HG03108 (cell line): ENCODE data around the gene NR5A2.

Experiments used
- ATAC-seq: cut with Tn5 transposase; IDR thresholded peaks from one replicate; pipeline ENCODE4 v1.9.1; 2021; ENCODE audit warnings: moderate library complexity; ENCODE audit not compliant: unreplicated experiment

NR5A2 gene

DNA sequence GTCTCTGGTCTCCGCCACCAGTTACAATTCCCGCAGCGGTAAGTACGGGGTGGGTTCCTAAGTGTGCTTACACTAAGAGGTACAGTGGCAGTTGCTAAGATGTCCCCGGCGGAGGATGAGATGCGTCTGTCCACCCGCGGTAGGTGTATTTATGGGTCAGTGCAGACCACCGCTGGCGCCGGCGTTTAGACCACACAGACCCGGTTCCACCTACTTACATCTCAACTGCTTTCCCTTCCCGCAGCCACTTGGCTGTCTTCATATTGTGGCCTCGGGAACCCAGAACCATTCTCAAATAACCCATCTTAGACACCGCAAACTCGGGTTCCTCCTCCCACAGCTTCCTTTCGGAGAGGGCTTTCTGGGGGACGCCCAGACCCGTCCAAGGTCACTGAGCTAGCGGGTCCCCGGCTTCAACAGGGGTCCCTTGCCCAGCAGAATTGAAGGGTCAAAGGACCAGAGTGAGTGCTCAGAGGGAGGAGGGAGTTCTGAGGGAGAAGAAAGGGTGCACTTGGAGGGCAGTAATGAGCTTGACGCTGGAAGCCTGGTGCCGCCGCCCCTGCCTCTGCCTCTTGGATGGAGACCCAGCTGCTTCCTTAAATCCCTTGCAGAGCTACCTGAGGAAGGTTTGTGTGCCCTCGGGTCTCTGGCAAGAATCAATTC is 8.6 kb downstream of the NR5A2 start:
- ATAC-seq: no peak

DNA sequence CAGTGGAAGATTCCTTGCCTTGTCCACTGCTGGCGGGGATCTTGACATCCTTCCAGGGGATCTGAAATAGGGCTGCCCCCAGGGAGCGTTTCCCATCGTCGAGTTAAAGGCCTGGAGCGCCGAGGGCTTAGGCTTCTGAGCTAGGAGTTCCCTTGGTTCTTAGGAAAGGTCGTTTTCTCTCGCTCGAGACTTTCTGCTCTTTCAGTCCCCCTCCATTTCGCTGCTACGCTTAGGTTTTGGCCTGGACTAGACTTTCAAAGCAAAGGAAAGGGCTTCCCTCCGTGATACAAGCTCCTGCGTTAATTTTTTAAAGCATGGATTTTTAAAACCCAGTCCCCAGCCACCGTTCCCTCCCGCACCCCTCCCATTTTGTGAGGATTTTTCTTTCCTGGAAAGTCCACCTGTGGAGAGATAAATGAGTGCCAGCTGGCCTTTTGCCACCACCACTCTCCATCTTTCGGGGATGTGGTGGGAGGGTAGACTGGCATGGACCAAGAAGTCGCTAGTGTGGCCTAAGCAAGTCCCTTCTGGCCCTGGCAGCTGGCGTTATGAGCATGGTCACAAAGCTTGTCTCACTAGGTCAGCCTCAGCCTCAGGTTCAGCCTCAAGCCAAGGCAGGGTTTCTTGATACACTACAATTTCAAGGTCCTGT is 9.2 kb downstream of the NR5A2 start:
- ATAC-seq: no peak

DNA sequence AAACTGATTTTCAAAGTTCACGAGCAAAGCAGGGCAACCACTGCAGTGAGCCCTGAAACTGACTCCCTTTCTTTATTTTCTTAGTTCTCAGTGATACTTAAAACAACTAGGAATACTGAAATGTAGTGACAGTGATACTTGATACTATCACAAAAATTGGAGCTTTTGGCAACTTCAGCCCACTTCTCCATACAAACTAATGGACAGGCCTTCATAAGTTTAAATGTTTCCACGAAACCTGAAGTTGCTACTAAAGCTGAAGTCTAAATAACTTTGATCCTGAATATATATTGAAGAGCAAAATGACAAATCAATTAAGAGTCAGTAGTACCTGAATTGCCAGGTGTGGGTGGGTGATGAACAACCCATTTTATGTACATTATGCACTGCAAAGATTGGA is 10.0 kb downstream of the NR5A2 start:
- ATAC-seq: no peak

DNA sequence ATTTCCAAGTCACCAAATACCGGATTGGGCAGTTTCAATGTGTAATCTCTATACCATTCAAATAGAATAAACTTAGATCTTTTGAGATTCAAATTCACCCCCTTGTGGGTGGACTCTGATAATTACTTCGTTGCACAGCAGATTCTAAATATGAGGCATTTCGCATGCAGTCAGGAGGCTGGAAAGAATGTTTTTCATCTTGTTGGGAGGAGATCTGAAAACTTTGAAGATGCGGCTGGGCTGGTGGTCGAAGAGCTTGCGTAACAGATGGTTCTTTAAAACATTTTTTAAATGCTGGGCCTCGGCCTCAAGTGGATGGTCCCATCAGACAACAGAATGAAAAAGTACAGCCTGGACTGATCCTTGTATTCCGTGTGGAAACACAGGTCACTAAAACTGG is 10.4 kb downstream of the NR5A2 start:
- ATAC-seq: no peak

DNA sequence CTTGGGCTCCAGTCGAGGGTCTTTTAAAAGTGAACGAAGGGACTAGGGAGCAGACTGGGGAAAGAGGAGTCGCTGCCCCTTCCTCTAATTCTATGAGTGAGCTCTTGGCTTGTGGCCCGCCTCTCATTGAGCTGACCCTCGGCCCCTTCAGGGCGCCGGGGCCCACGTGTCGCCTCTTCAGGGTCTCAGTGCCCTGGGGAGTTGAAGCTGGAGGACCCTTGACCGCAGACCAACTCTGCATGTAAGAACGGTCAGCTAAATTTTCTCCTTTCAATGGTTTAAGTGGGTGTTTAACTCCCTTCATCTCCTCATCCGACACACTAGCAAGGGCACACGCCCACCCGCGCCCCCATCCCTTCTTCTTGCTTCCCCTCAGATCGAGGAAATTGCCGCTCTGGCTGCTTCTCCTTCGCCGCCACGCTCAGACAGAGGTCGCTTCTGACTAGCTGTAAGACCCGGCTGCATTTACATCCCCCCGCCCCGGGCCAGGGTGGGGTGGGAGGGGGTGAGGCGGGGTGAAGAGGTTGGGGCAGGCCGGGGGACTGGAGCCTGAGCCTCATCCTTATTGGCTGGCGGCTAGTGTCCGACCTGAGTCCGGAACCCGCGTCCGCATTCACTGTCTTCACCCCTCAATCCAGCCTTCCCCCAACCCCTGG is 10.9 kb downstream of the NR5A2 start:
- no peak for ATAC-seq

DNA sequence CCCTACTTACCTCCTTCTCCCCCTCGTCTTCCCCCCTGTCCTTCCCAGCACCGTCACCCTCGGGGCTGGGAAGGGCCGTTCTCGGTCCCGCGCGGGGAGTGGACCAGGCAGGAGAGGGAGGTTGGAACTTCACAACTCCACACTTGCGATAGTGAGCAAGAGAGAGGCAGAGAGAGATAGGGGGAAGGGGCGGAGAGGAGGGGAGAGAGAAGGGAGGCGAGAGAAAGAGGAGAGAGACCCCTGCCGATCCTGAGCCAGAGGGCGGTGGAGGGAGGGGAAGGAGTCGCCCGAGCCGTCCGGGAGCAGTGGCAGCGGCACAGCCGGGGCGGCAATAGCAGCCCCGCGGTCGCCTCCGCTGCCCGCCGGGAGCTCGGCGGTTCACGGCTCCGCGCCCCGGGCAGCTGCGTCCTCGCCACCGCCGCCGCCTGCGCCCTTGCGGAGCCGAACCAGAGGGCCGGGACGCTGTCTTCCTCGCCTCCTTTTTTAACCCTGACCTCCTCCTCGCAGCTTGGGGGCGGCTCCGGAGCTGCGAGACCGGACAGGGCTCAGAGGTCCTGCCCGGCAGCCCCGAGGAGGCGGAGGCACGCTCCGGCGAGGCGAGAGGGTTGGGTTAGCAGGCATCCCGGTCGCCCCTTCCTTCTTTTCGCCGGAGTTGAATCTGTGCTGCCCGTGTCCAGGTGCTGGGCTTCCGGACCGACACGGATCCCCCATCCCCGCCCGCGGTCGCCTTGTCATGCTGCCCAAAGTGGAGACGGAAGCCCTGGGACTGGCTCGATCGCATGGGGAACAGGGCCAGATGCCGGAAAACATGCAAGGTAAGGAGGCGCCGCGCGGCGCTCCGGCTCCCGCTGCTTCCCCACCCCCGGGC is 11.7 kb downstream of the NR5A2 start:
- ATAC-seq: no peak

DNA sequence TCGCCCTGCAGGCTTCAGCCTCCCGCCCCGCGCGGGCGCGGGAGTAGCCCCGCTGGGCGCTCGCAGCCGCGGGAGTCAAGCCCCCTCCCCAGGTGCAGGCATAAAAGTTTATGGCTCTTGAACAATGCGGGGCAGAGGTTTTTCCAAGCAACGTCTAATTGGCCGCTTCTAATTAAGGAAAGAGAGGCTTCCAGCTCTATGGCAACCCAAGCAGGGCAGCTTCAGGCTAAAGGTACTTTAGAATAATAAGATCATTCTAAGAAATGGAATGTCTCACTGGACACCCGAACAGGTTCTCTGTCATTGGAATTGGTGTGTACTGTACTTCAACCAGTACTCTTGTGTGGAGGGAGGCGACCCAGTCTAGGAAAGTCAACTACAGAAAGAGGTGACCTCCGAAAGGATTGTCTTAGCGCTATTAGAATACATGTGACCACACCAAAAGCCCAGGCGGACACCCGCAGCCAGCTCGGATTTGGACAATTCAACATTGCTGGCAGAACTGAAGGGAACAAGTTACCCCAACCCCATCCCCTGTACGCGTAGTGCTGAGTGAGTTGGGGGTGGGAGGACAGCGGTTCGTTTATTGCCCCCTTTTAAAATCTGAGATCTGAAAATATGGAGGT is 12.5 kb downstream of the NR5A2 start:
- ATAC-seq: no peak

DNA sequence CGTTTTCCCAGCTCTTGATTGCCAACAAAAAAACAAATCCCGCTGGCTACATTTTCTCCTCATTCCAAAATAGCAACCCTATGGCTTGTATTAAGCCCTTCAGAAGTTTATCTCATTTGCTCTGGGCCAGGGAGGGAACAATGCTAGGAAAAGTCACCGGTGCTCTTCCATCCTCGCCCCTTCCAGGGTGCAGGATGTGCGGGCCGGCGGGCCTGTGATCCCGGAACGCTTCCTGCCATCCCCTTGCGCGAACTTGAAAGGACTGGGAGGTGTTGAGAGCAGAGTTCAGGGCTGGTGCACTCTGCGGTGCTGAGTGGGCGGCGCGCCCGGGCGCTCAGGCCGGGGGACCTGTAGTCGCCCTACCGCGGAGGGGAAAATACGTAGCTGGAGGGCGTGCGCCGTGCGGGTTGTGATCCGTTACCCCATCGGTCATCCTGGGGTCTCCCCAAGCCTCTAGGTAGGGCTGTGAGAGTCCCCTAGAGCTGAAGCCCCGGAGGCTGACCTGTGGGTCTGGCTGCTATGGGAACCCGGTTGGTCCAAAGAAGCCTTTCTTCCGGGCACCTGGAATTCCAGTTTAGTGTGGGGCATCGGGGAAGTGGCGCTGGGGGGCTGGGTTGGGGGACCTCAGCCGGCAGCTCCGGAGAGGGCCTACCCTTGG is 13.1 kb downstream of the NR5A2 start:
- no peak for ATAC-seq

DNA sequence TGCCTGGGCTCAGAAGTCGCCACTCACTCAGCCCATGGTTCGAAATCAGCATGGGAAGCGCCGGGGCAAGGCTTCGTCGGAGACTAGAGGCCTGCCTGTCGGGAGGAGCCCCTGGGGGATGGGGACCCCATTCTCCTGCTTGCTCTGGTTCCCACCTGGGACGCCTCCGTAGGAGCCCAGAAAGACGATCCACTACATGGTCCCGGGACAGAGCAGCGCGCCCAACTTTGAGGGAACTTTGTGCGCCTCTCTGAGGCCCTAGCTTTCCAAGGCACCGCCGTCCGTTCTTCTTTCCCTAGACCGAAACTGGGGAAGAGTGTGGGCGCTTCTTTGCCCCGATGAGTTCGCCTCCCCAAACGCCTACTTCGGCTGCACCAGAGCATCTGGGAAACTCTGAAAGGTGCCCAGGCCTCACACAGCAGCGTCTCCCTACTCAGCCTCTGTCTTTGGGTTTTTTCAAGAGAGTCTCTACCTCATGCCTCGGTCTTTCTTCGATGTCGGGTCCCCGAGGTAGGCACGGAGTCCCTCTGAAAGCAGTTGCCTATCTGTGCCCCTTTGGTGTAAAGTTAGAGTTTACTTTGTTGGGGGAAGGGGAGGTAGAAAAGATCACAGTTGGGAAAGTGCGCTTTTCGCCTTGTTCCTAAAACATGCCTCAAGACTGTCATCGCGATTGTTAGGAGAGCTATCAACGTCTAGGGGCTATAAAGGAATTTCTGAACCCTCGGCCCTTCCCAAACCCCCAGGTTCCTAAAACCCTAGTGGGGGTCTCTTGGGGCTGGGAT is 14.0 kb downstream of the NR5A2 start:
- ATAC-seq: no peak

DNA sequence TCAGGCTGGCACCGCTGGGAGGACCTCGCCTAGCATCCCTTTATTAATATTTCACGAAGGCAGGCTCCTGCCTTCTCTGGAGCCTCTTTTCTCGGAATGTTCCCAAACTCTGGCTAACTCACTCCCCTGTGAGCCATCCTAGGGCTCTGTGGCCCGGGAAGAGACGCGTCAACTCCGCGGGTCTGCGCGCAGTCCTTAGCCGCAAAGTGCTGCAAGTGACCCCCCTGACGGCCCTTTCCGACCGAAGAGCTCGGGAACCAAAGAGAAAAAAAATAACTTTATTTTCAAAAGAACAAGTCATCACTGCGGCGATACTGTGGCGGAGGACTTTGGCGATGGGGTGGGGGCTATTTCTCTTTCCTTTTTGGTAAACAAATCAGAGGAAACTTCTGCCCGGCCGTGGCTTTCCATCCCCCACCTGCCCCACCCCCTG is 14.6 kb downstream of the NR5A2 start:
- ATAC-seq: no peak

DNA sequence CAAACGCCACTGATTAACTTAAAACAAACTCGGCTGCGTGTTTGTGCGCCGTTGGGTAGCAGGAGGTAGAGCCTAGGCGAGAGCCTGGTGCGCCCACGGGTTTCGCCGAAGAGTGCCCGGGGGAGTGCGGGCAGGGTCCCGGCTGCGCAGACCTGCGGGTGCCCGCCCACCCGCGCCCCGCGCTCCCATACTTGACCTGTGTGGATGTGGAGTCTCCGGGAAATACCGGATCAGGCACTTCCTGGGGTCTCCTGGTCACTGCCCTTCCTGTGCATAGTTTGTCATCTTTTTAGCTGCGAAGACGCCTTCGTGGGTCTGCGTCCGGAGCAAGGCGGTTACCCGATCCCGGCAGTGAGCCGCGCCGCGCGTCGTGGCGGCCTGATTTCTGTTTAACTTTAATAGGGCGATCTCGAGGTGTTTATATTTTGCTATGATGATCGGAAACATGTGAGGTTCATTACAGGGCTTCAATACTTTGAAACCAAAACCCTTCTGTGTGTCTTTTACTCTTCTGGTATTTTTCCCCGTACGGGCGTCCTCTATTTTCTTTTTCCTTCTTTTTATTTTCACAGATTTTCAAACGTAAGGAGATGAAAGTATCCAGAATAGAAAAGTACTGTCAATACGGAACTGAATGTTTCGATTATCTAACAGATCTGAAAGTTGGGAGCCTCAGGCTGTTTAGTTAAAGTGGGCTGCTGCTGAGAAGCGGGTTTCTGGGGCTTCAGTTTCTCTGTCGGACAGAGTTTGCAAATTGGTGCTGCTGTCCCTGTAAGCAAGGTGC is 15.2 kb downstream of the NR5A2 start:
- ATAC-seq: no peak

DNA sequence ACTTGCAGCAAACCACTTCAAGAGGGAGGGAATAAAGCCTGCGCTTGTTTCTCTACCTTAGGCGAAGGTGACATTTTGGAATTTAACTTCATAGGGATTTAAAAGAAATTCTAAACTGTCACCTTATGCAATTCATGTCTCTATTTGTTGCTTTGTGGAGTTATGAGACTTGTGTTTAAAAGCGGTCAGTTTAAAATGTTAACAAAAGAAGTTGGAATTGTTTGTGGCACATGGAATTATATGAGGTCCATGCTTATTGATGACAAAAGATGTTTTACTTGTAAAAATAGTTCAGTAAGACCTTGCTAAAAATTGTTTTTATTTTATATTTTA is 15.8 kb downstream of the NR5A2 start:
- ATAC-seq: no peak

DNA sequence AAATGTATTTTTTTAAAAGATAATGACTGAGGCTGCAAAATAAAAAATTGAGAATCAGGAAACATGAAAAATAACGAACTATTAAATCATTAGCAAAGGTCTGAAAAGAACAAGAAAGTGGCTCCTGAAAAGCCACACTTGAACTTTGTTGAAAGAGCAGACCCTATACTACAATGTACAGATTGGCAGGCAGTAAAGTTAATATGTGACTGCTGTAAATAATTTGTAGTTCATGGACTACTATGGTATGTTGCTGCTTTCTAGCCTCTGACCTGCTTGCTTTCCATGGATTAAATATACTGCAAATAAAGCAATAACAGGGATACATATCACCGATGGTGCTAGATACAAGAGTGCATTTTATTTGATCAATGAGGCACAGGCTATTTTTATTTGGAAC is 18.6 kb downstream of the NR5A2 start:
- no peak for ATAC-seq

DNA sequence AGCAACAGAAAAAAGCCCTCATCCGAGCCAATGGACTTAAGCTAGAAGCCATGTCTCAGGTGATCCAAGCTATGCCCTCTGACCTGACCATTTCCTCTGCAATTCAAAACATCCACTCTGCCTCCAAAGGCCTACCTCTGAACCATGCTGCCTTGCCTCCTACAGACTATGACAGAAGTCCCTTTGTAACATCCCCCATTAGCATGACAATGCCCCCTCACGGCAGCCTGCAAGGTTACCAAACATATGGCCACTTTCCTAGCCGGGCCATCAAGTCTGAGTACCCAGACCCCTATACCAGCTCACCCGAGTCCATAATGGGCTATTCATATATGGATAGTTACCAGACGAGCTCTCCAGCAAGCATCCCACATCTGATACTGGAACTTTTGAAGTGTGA is 20.7 kb downstream of the NR5A2 start:
- no peak for ATAC-seq

DNA sequence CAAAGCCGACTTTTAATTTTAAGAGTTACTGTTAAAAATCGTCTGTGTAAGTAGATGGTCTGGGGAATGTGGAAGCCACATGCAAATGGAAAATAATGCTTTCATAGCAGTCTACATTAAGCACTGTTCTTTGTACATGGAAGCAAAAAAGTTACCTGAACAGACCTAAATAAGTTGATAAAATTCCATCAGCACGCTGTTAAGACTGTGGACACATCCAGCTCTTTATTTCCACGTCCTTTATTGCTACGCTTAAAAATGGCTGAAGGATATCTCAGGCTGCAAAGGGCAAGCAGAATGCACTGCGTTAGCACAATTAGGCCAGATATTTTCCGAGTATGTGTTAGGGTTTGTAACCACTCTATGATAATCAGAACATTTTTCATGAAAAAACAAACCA is 22.3 kb downstream of the NR5A2 start:
- no peak for ATAC-seq

DNA sequence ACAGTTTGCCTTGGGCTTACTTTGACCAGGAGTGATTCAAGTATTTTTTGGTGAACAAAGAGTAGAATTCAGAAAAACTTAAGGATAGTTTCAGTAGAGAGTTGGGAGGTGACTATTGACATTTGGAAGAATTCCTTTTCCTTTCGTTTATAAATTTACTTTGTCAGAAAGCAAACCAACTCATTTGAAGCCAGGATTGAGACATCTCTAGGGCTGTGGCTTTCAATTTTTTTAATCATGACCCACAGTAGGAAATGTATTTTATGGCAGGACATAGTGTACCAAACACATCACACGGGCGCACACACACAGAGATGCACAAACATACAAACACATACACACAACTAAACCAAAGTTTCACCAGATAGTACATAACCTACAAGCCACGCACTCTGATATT is 24.1 kb downstream of the NR5A2 start:
- no peak for ATAC-seq

DNA sequence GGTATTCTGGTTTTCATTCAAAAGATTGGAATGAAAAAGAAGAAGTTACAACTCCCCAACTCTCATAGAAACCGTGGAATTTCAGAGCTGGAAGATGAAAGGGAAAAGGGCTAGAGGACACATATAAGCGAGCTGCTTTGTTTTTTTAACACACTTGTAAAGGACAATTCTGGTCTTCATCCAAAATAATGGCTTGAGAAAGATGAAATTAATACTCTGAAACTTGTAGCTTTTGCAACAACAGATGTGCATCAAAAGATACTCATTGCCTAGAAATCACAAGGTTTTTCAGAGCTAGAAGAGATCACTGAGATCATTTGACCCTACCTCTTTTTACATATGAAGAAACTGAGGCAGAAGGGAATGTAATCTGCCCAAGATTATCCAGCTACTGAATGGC is 25.6 kb downstream of the NR5A2 start:
- no peak for ATAC-seq

DNA sequence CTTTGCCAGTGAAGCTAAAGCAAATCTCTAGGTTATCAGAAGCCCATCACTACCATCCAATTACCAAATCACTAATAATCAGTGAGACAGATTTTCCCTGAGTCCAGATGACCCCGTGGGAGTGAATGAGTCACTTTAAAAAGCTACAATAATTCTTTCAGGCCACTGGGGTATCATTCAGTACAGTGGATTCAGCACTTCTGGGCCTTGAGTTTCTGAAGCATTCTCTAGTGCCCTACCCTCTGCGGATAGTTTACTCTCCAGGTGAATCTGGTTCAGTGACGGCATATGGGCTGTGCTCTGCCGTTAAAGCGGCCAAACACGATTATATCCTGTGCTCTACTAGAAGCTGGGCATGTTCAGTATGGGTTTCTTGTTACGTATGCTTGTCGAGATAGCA is 26.1 kb downstream of the NR5A2 start:
- ATAC-seq: no peak

DNA sequence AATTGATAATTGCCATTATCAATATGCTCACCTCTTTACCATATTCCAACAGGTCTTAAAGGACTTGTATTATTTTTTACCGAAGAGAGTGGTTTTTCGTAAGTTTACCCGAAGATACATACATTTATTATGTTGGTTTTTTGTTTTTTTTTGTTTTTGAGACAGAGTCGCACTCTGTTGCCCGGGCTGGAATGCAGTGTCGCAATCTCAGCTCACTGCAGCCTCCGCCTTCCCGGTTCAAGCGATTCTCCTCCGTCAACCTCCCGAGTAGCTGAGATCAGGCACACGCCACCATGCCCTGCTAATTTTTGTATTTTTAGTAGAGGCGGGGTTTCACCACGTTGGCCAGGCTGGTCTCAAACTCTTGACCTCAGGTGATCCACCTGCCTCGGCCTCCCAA is 30.8 kb downstream of the NR5A2 start:
- ATAC-seq: no peak
